HuH-7.5 (cell line): Measurements from ENCODE around the gene CPB1.
"Not testable (repeated sequence)": the region's sequence is repeated elsewhere in the genome, so short reads cannot be mapped to it uniquely, and the experiment has no call there.

ENCODE experiments used
- DNase-seq: peaks from one replicate; pipeline ENCODE4 v3.0.0; 2011; ENCODE audit warnings: low spot score

Gene CPB1

GRCh38 chr3:148827585-148827984 lies at the start of gene CPB1:
TSS of gene CPB1 (plus strand) at chr3:148827811. CDS start at chr3:148827824, 13 bp downstream.
- DNase-seq: no peak

GRCh38 chr3:148778926-148779325 lies 48.7 kb upstream of the CPB1 start:
- no peak for DNase-seq

- DNase-seq: not testable (repeated sequence)
Observed at GRCh38 chr3:148785026-148785425, 42.6 kb upstream of the CPB1 start.

GRCh38 chr3:148786159-148786558 lies 41.5 kb upstream of the CPB1 start:
- DNase-seq: not testable (repeated sequence)

- DNase-seq: no peak
Observed at GRCh38 chr3:148789146-148789545, 38.5 kb upstream of the CPB1 start.

GRCh38 chr3:148789906-148790305 lies 37.7 kb upstream of the CPB1 start:
- no peak for DNase-seq

- DNase-seq: no peak
Observed at GRCh38 chr3:148790370-148790769, 37.2 kb upstream of the CPB1 start.

GRCh38 chr3:148790851-148791735 lies 36.5 kb upstream of the CPB1 start:
- no peak for DNase-seq

GRCh38 chr3:148791920-148792319 lies 35.7 kb upstream of the CPB1 start:
- no peak for DNase-seq

GRCh38 chr3:148792516-148792915 lies 35.1 kb upstream of the CPB1 start:
- DNase-seq: no peak

- no peak for DNase-seq
Observed at GRCh38 chr3:148796799-148797198, 30.8 kb upstream of the CPB1 start.

GRCh38 chr3:148797795-148798194 lies 29.8 kb upstream of the CPB1 start:
- DNase-seq: no peak

- no peak for DNase-seq
Observed at GRCh38 chr3:148800414-148800813, 27.2 kb upstream of the CPB1 start.

- no peak for DNase-seq
Observed at GRCh38 chr3:148809835-148810234, 17.8 kb upstream of the CPB1 start.

- DNase-seq: no peak
Observed at GRCh38 chr3:148815316-148816110, 12.1 kb upstream of the CPB1 start.

- no peak for DNase-seq
Observed at GRCh38 chr3:148816427-148816826, 11.2 kb upstream of the CPB1 start.

GRCh38 chr3:148816981-148817525 lies 10.6 kb upstream of the CPB1 start:
- no peak for DNase-seq

- no peak for DNase-seq
Observed at GRCh38 chr3:148820361-148821245, 7.0 kb upstream of the CPB1 start.

GRCh38 chr3:148823026-148823425 lies 4.6 kb upstream of the CPB1 start:
- DNase-seq: no peak

- DNase-seq: no peak
Observed at GRCh38 chr3:148825476-148825875, 2.1 kb upstream of the CPB1 start.

GRCh38 chr3:148828136-148828690 lies 602 bp downstream of the CPB1 start:
- DNase-seq: no peak
